ENCODE results near the gene KATNA1. TPM values are rescaled to one million over a fixed set of nuclear protein-coding genes. Genes with fewer than 3 reads are reported as not detected.

KATNA1 gene
- total and polyA plus RNA-seq, 2 experiments from 2014 or later: 19.1 to 21.4 TPM

DNA sequence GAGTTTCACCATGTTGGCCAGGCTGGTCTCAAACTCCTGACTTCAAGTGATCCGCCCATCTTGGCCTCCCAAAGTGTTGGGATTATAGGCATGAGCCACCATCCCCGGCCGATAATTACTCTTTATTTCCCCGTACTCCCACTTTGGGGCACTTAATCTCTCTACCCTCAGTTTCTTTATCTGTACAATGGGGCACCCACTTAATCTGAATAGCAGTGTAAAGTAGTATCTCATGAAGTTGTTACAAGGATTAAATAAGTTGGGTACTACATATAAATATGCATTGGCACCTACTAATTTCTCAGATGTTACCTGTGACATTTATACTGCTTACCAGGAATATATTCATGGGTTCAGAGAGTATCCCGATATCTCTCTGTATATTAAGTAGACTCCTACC lies 67.2 kb downstream of the KATNA1 start (continued):
- TF ChIP-seq JUNB (IDR thresholded peaks at IDR 0.05; ENCODE audit: unreplicated experiment): no peak
- TF ChIP-seq ZNF331 (CRISPR knock-in tag; IDR thresholded peaks at IDR 0.05; ENCODE audit: low read depth): no peak
- no peak for TF ChIP-seq STAT1 (IDR thresholded peaks at IDR 0.05; ENCODE audit: unreplicated experiment)
- TF ChIP-seq NANOG (IDR thresholded peaks at IDR 0.05; ENCODE audit: borderline replicate concordance): no peak

DNA sequence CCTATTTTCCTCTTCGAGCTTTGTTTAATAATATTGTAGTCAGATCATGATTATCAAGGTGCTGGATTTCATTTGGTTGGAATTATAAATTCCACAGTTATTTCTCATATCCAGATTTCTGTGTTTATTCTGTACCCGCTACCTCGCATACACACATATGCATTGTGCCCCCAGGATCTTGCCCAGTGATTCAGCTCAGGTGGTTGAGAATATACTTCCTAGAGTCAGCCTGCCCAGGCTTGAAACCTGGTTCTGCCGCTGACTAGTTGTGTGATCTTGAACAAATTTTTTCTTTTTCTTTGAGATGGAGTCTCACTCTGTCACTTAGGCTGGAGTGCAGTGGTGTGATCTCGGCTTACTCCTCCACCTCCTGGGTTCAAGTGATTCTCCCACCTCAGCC lies 67.6 kb downstream of the KATNA1 start:
- H3K27me3 ChIP-seq (ENCODE audit: insufficient read depth): no peaks in the 10 kb centered on the region
- no peak for ATAC-seq

More for the DNA sequence above, 67.6 kb downstream of the KATNA1 start:
- Mint-ChIP-seq H3K9me3 (no peaks in the 10 kb centered on the region), H3K27me3 (ENCODE audit: insufficient read depth, low read depth, poor library complexity) (no peaks in the 10 kb centered on the region), H3K27ac (no peak overlapping the region), H3K4me3 (no peak overlapping the region), H3K4me1 (no peaks in the 10 kb centered on the region), H3K36me3 (ENCODE audit: low read depth) (peaks cover 57% of the 10 kb centered on the region)
- Histone ChIP-seq H3K4me2 (no peak overlapping the region), H3K79me2 (replicated peaks; ENCODE audit: insufficient read depth) (peaks cover 9% of the 10 kb centered on the region), H2AFZ (no peak overlapping the region), H3K4me3 (no peak overlapping the region), H3F3A (replicated peaks; ENCODE audit: low read depth) (0 out of 2 replicates have a peak, but pooled peaks cover 4% of the 10 kb centered on the region), H4K20me1 (replicated peaks; ENCODE audit: insufficient read depth) (peaks cover 18% of the 10 kb centered on the region), H3K9me2 (ENCODE audit: insufficient read depth) (no peaks in the 10 kb centered on the region), H3K4me1 (ENCODE audit: insufficient read depth) (no peaks in the 10 kb centered on the region), H3K27ac (ENCODE audit: low read depth) (no peak overlapping the region), H3K36me3 (ENCODE audit: insufficient read depth) (peaks cover 23% of the 10 kb centered on the region)
- TF ChIP-seq ZNF331 (CRISPR knock-in tag; IDR thresholded peaks at IDR 0.05; ENCODE audit: low read depth): no peak
- TF ChIP-seq, protein P1, sequence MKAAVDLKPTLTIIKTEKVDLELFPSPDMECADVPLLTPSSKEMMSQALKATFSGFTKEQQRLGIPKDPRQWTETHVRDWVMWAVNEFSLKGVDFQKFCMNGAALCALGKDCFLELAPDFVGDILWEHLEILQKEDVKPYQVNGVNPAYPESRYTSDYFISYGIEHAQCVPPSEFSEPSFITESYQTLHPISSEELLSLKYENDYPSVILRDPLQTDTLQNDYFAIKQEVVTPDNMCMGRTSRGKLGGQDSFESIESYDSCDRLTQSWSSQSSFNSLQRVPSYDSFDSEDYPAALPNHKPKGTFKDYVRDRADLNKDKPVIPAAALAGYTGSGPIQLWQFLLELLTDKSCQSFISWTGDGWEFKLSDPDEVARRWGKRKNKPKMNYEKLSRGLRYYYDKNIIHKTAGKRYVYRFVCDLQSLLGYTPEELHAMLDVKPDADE (IDR thresholded peaks at IDR 0.05): no peak
- TF ChIP-seq CREB1 (CRISPR knock-in tag; IDR thresholded peaks at IDR 0.05; ENCODE audit: low read depth): no peak
- TF ChIP-seq, protein P2, sequence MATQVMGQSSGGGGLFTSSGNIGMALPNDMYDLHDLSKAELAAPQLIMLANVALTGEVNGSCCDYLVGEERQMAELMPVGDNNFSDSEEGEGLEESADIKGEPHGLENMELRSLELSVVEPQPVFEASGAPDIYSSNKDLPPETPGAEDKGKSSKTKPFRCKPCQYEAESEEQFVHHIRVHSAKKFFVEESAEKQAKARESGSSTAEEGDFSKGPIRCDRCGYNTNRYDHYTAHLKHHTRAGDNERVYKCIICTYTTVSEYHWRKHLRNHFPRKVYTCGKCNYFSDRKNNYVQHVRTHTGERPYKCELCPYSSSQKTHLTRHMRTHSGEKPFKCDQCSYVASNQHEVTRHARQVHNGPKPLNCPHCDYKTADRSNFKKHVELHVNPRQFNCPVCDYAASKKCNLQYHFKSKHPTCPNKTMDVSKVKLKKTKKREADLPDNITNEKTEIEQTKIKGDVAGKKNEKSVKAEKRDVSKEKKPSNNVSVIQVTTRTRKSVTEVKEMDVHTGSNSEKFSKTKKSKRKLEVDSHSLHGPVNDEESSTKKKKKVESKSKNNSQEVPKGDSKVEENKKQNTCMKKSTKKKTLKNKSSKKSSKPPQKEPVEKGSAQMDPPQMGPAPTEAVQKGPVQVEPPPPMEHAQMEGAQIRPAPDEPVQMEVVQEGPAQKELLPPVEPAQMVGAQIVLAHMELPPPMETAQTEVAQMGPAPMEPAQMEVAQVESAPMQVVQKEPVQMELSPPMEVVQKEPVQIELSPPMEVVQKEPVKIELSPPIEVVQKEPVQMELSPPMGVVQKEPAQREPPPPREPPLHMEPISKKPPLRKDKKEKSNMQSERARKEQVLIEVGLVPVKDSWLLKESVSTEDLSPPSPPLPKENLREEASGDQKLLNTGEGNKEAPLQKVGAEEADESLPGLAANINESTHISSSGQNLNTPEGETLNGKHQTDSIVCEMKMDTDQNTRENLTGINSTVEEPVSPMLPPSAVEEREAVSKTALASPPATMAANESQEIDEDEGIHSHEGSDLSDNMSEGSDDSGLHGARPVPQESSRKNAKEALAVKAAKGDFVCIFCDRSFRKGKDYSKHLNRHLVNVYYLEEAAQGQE (IDR thresholded peaks at IDR 0.05; ENCODE audit: unreplicated experiment): no peak
- no peak for TF ChIP-seq JUNB (IDR thresholded peaks at IDR 0.05; ENCODE audit: unreplicated experiment)
- TF ChIP-seq POLR2AphosphoS5 (IDR thresholded peaks at IDR 0.05; ENCODE audit: low read depth): no peak
- TF ChIP-seq EZH2phosphoT487 (IDR thresholded peaks at IDR 0.05; ENCODE audit: unreplicated experiment): no peak
- TF ChIP-seq ZNF114 (CRISPR knock-in tag; IDR thresholded peaks at IDR 0.05): no peak
- TF ChIP-seq NANOG (IDR thresholded peaks at IDR 0.05; ENCODE audit: borderline replicate concordance): no peak
- DNase-seq (ENCODE audit: low spot score): no peak
